Activated naive CD8-positive, alpha-beta T cell treated with anti-CD3 and anti-CD28 coated beads, Interleukin-2, amount 10 ng/mL, durations not matched to agents 7 days and 5 days (primary cell): ENCODE data around the gene OR10A2. TPM values are rescaled to one million over a fixed set of nuclear protein-coding genes. Genes with fewer than 3 reads are reported as not detected.
"Not testable (repeated sequence)": the region's sequence is repeated elsewhere in the genome, so short reads cannot be mapped to it uniquely, and the experiment has no call there.

Source experiments
- ATAC-seq: fragments of 150-1000 bp; cut with Tn5 transposase; one replicate; pipeline ENCODE4 v1.10.0; 2021; ENCODE audit warnings: low read depth, moderate library complexity
- POLR2A ChIA-PET: fragments of 350-600 bp; sonication (Branson Sonifier 250); formaldehyde crosslinking; loops from one replicate; lab custom pipeline; 2021; ENCODE audit warnings: antibody characterized with exemption; lab: Charles Lee
- DNase-seq: peaks from one replicate; pipeline ENCODE4 v3.0.0; 2021
- H3K27ac Mint-ChIP-seq: one replicate; pipeline ENCODE4 v1.8.0; 2022; ENCODE audit warnings: mild to moderate bottlenecking, mixed read lengths
- H3K27me3 Mint-ChIP-seq: one replicate; pipeline ENCODE4 v1.8.0; 2022; ENCODE audit warnings: mild to moderate bottlenecking, moderate library complexity, mixed read lengths
- H3K36me3 Mint-ChIP-seq: one replicate; pipeline ENCODE4 v1.8.0; 2021; ENCODE audit warnings: mild to moderate bottlenecking, mixed read lengths
- H3K4me1 Mint-ChIP-seq: one replicate; pipeline ENCODE4 v1.8.0; 2021; ENCODE audit warnings: mixed read lengths
- H3K4me3 Mint-ChIP-seq: one replicate; pipeline ENCODE4 v1.8.0; 2022; ENCODE audit warnings: mild to moderate bottlenecking, moderate library complexity, mixed read lengths
- H3K9me3 Mint-ChIP-seq: one replicate; pipeline ENCODE4 v1.8.0; 2021; ENCODE audit warnings: mixed read lengths
- total RNA-seq, 2 experiments: library from RNA; stranded (reverse); gene quantifications; one replicate each; pipeline ENCODE4 v1.2.3, GENCODE V29; 2021

OR10A2 gene
- total RNA-seq, 2 experiments from 2014 or later = not detected

DNA sequence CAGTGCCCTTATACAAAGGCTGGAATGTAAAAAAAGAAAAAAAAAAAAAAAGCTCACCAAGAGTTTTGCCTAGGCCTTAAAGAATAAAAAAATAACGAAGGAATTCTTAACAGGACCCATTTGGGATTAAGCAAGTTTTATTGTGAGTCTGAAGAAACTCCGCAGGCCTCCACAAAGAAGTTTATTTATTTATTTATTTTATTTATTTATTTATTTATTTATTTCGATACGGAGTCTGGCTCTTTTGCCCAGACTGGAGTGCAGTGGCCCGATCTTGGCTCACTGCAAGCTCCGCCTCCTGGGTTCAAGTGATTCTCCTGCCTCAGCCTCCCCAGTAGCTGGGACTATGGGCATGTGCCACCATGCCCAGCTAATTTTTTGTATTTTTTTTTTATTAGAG, 8.1 kb upstream of the OR10A2 start:
- H3K27ac Mint-ChIP-seq, POLR2A ChIA-PET: not testable (repeated sequence)

DNA sequence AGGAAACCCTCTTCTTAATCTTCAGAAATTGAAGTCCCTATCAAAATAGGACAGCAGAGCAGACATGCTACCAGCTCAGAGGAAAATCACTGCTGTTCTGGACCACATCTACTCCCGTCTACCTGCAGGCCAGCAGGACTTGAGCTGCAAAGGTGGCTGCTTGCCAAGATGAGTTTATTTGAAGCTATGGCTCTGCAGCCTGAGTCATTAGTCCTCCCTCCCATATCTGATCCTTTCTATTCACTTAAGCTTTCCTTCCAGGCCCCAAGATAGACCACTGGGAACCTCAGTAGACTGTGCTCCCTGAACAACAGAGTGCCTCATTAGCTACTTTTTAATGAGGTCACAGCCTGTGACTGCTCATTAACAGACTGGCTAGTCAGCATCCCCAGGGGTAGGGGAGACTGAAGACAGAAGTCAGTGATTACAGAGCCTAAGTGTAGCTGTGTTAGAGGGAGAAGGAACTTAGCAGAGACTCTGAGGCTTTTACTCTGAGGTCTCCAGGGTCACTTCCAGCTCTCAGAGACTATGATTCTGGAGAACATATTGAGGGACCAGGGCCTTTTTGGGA, 6.8 kb upstream of the OR10A2 start:
- ATAC-seq (no peak), DNase-seq (no peak)
- H3K36me3 Mint-ChIP-seq = no peaks in the 10 kb centered on the region
- H3K9me3 Mint-ChIP-seq = peaks cover 16% of the 10 kb centered on the region
- no peak overlapping the region for H3K4me3 Mint-ChIP-seq
- H3K27ac Mint-ChIP-seq = no peak overlapping the region
- peaks cover 3% of the 10 kb centered on the region for H3K27me3 Mint-ChIP-seq
- POLR2A ChIA-PET = no interaction called here
- H3K4me1 Mint-ChIP-seq = peaks cover 5% of the 10 kb centered on the region

More for the DNA sequence above, 8.1 kb upstream of the OR10A2 start:
- ATAC-seq, H3K36me3 Mint-ChIP-seq, H3K4me3 Mint-ChIP-seq, H3K27me3 Mint-ChIP-seq, H3K4me1 Mint-ChIP-seq, DNase-seq: not testable (repeated sequence)
- H3K9me3 Mint-ChIP-seq = peaks cover 18% of the 10 kb centered on the region

- H3K36me3 Mint-ChIP-seq = no peaks in the 10 kb centered on the region
- peaks cover 3% of the 10 kb centered on the region for H3K27me3 Mint-ChIP-seq
- POLR2A ChIA-PET = no interaction called here
- peaks cover 5% of the 10 kb centered on the region for H3K4me1 Mint-ChIP-seq
- DNase-seq (no peak), ATAC-seq (no peak)
- no peak overlapping the region for H3K4me3 Mint-ChIP-seq
- H3K9me3 Mint-ChIP-seq = peaks cover 11% of the 10 kb centered on the region
- no peak overlapping the region for H3K27ac Mint-ChIP-seq
These were observed 6.0 kb upstream of the OR10A2 start for GRCh38 chr11:6856871-6857270.

- H3K27ac Mint-ChIP-seq = no peak overlapping the region
- H3K36me3 Mint-ChIP-seq = no peaks in the 10 kb centered on the region
- H3K27me3 Mint-ChIP-seq = peaks cover 9% of the 10 kb centered on the region
- no peak for ATAC-seq
- H3K4me1 Mint-ChIP-seq = no peaks in the 10 kb centered on the region
- POLR2A ChIA-PET = interaction anchor here (0.6 kb wide), 1 partner anchor 52 kb away, joined by 3 read pairs; no protein-coding TSS in a partner anchor
- peaks cover 3% of the 10 kb centered on the region for H3K9me3 Mint-ChIP-seq
- DNase-seq = no peak
- no peak overlapping the region for H3K4me3 Mint-ChIP-seq
These were observed 1.6 kb downstream of the OR10A2 start for GRCh38 chr11:6864438-6864837.

- H3K27me3 Mint-ChIP-seq = peaks cover 4% of the 10 kb centered on the region
- ATAC-seq (no peak), DNase-seq (no peak)
- H3K4me1 Mint-ChIP-seq = no peaks in the 10 kb centered on the region
- H3K4me3 Mint-ChIP-seq = no peak overlapping the region
- POLR2A ChIA-PET = interaction anchor here (0.7 kb wide), 1 partner anchor 9 kb away, joined by 5 read pairs; no protein-coding TSS in a partner anchor
- no peak overlapping the region for H3K27ac Mint-ChIP-seq
- no peaks in the 10 kb centered on the region for H3K9me3 Mint-ChIP-seq
- no peaks in the 10 kb centered on the region for H3K36me3 Mint-ChIP-seq
These were observed 8.4 kb downstream of the OR10A2 start for GRCh38 chr11:6871278-6871677.

DNA sequence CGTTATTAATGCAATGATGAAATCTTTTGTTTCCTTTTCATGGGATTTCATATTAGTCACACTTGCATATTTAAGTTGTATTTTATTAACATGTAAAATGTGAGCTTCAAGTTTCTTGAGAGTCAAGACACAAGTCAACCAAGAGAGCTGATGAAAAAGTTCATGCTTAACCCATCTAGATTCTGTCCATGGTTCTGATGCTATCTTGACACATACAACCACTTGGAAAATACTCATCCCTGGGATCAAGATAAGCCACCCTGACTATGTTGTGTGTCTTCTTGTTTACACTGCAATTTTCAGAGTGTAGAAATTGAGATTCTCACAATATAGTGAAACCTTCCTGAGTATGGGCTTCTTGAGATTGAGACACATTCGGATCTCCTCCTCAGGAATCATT, 12.9 kb downstream of the OR10A2 start:
- Mint-ChIP-seq H3K27ac (no peak overlapping the region), H3K36me3 (no peaks in the 10 kb centered on the region)

GRCh38 chr11:6876325-6876724, 13.5 kb downstream of the OR10A2 start, which contains the start of gene OR10A4:
OR10A4 (plus strand) TSS chr11:6876625; CDS start chr11:6876648, 23 bp downstream.
- DNase-seq (no peak), ATAC-seq (no peak)
- Mint-ChIP-seq H3K4me3 (no peak within 1 kb of the TSS), H3K27me3 (no peaks in the 10 kb centered on the region), H3K9me3 (no peaks in the 10 kb centered on the region), H3K36me3 (no peaks in the 10 kb centered on the region), H3K4me1 (no peaks in the 10 kb centered on the region), H3K27ac (no peak within 1 kb of the TSS)
- POLR2A ChIA-PET = no interaction called here

More for the DNA sequence above, 12.9 kb downstream of the OR10A2 start:
- H3K4me1 Mint-ChIP-seq = no peaks in the 10 kb centered on the region
- H3K27me3 Mint-ChIP-seq = no peaks in the 10 kb centered on the region
- no peak for DNase-seq
- H3K9me3 Mint-ChIP-seq = no peaks in the 10 kb centered on the region
- no peak for ATAC-seq
- POLR2A ChIA-PET = no interaction called here
- no peak overlapping the region for H3K4me3 Mint-ChIP-seq

- Mint-ChIP-seq H3K4me1 (no peaks in the 10 kb centered on the region), H3K27me3 (peaks cover 3% of the 10 kb centered on the region), H3K27ac (no peak overlapping the region), H3K36me3 (no peaks in the 10 kb centered on the region), H3K4me3 (no peak overlapping the region), H3K9me3 (no peaks in the 10 kb centered on the region)
- POLR2A ChIA-PET = no interaction called here
- DNase-seq (no peak), ATAC-seq (no peak)
These were observed 14.1 kb downstream of the OR10A2 start for GRCh38 chr11:6876914-6877313.

- Mint-ChIP-seq H3K9me3 (no peaks in the 10 kb centered on the region), H3K4me3 (no peak overlapping the region), H3K27me3 (peaks cover 22% of the 10 kb centered on the region), H3K4me1 (no peaks in the 10 kb centered on the region), H3K36me3 (no peaks in the 10 kb centered on the region), H3K27ac (no peak overlapping the region)
- POLR2A ChIA-PET = no interaction called here
- no peak for ATAC-seq
- DNase-seq = no peak
These were observed 19.9 kb downstream of the OR10A2 start for GRCh38 chr11:6882751-6883150.

DNA sequence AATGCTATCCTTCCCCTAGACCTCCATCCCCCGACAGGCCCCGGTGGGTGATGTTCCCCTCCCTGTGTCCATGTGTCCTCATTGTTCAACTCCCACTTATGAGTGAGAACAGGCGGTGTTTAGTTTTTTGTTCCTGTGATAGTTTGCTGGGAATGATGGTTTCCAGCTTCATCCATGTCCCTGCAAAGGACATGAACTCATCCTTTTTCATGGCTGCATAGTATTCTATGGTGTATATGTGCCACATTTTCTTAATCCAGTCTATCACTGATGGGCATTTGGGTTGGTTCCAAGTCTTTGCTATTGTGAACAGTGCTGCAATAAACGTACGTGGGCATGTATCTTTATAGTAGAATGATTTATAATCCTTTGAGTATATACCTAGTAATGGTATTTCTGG, 24.9 kb downstream of the OR10A2 start:
- ATAC-seq, H3K4me3 Mint-ChIP-seq, H3K27ac Mint-ChIP-seq, DNase-seq, H3K36me3 Mint-ChIP-seq, H3K4me1 Mint-ChIP-seq, H3K9me3 Mint-ChIP-seq, POLR2A ChIA-PET: not testable (repeated sequence)
- H3K27me3 Mint-ChIP-seq = peaks cover 19% of the 10 kb centered on the region

GRCh38 chr11:6888830-6889229, 26.0 kb downstream of the OR10A2 start:
- no peaks in the 10 kb centered on the region for H3K36me3 Mint-ChIP-seq
- H3K27me3 Mint-ChIP-seq = peaks cover 17% of the 10 kb centered on the region
- no peak overlapping the region for H3K27ac Mint-ChIP-seq
- no peaks in the 10 kb centered on the region for H3K9me3 Mint-ChIP-seq
- H3K4me3 Mint-ChIP-seq = no peak overlapping the region
- ATAC-seq = no peak
- POLR2A ChIA-PET = no interaction called here
- H3K4me1 Mint-ChIP-seq = no peaks in the 10 kb centered on the region
- no peak for DNase-seq

GRCh38 chr11:6889835-6890234, 27.0 kb downstream of the OR10A2 start:
- Mint-ChIP-seq H3K9me3 (no peaks in the 10 kb centered on the region), H3K4me3 (no peak overlapping the region), H3K36me3 (no peaks in the 10 kb centered on the region), H3K4me1 (no peaks in the 10 kb centered on the region), H3K27ac (no peak overlapping the region), H3K27me3 (peaks cover 12% of the 10 kb centered on the region)
- no peak for DNase-seq
- POLR2A ChIA-PET = no interaction called here
- ATAC-seq = no peak

DNA sequence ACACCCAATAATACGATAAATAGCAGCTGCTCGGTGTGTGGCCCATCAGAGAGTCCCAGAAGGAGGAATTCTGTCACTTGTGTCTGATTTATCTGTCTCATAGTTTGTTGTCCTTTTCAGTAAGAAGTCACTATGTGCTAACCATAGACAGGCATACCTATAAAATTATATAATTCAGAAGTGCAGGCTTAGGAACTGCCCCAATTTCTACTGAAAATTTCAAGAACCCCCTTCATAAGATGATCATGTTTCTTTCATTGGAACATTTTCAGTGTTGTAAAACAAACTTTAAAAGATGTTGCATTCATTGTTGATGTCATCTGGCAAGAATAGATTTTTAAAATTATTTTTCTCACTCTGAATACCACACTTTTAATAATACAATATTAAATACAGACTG, 29.5 kb downstream of the OR10A2 start, which contains the start of gene OR2D2:
Gene OR2D2 (minus strand): TSS at position 101 of the 400 bp plus-strand sequence. CDS start 0 bp downstream, at position 101.
- no peak for ATAC-seq
- H3K36me3 Mint-ChIP-seq = no peaks in the 10 kb centered on the region
- POLR2A ChIA-PET = no interaction called here
- no peak within 1 kb of the TSS for H3K27ac Mint-ChIP-seq
- H3K9me3 Mint-ChIP-seq = no peaks in the 10 kb centered on the region
- no peak for DNase-seq
- H3K27me3 Mint-ChIP-seq = peaks cover 4% of the 10 kb centered on the region
- no peak within 1 kb of the TSS for H3K4me3 Mint-ChIP-seq
- H3K4me1 Mint-ChIP-seq = no peaks in the 10 kb centered on the region

GRCh38 chr11:6894097-6894496, 31.2 kb downstream of the OR10A2 start:
- POLR2A ChIA-PET = no interaction called here
- no peak for DNase-seq
- Mint-ChIP-seq H3K4me1 (no peaks in the 10 kb centered on the region), H3K9me3 (no peaks in the 10 kb centered on the region), H3K27me3 (peaks cover 6% of the 10 kb centered on the region), H3K36me3 (no peaks in the 10 kb centered on the region), H3K4me3 (no peak overlapping the region), H3K27ac (no peak overlapping the region)
- no peak for ATAC-seq
